Panc1 (cell line): ENCODE data around the gene ASB7. TPM values are rescaled to one million over a fixed set of nuclear protein-coding genes. Genes with fewer than 3 reads are reported as not detected.

Experiments used
- ATAC-seq: fragments of 200-7000 bp; cut with Tn5 transposase; 2 replicates; pipeline ENCODE4 v1.9.1; 2020; ENCODE audit warnings: mild to moderate bottlenecking, moderate library complexity
- BruUV-seq: library from RNA; stranded (reverse); fragments of 400-500 nt; replicated peaks from 2 replicates; lab custom pipeline; 2021; lab: Mats Ljungman, UMichigan
- CTCF ChIA-PET: fragments of 300-600 bp; sonication (Branson Sonifier 250); formaldehyde crosslinking; loops from one replicate; lab custom pipeline; 2022; ENCODE audit warnings: antibody characterized with exemption; lab: Charles Lee
- POLR2A ChIA-PET: fragments of 300-600 bp; sonication (Branson Sonifier 250); formaldehyde crosslinking; loops from one replicate; lab custom pipeline; 2022; ENCODE audit warnings: antibody characterized with exemption; lab: Charles Lee
- DNase-seq: peaks from one replicate; pipeline ENCODE4 v3.0.0-alpha.2; 2010; ENCODE audit warnings: low read depth, low spot score
- H3K27ac ChIP-seq: 2 replicates; pipeline ENCODE4 v1.5.1; 2011; ENCODE audit warnings: mild to moderate bottlenecking, low read length, inconsistent platforms
- H3K27me3 ChIP-seq: fragments of 200-500 bp; sonication (Bioruptor generic); 2 replicates; pipeline ENCODE4 v1.6.0; 2014; ENCODE audit warnings: low read length, inconsistent platforms; ENCODE audit not compliant: control insufficient read depth, insufficient read depth
- H3K36me3 ChIP-seq: fragments of 200-500 bp; sonication (Bioruptor generic); 2 replicates; pipeline ENCODE4 v1.5.1; 2014; ENCODE audit warnings: inconsistent platforms, mild to moderate bottlenecking, low read length, moderate library complexity; ENCODE audit not compliant: control insufficient read depth, insufficient read depth
- H3K4me1 ChIP-seq: 2 replicates; pipeline ENCODE4 v1.5.1; 2011; ENCODE audit warnings: inconsistent platforms, mild to moderate bottlenecking, low read length, moderate library complexity; ENCODE audit not compliant: control insufficient read depth, insufficient read depth
- H3K4me3 ChIP-seq, 2 experiments: 2 replicates each; pipeline ENCODE4 v1.5.1; 2011 to 2012; ENCODE audit warnings: low read depth in 2 of 2, low read length in 2 of 2, mild to moderate bottlenecking in 2 of 2, inconsistent platforms in 1 of 2, moderate library complexity in 1 of 2
- H3K9me3 ChIP-seq: fragments of 200-500 bp; sonication (Bioruptor generic); 2 replicates; pipeline ENCODE4 v1.5.1; 2014; ENCODE audit warnings: low read depth, mild to moderate bottlenecking, inconsistent platforms, low read length, moderate library complexity; ENCODE audit not compliant: control insufficient read depth, insufficient read depth
- CTCF ChIP-seq: fragments of 450-650 bp; IDR thresholded peaks from 2 replicates; pipeline ENCODE4 v1.5.1; 2017; ENCODE audit warnings: mild to moderate bottlenecking
- POLR2AphosphoS5 ChIP-seq: IDR thresholded peaks from 2 replicates; pipeline ENCODE4 v1.6.1; 2012; ENCODE audit warnings: mild to moderate bottlenecking, low read depth, low read length, moderate library complexity
- REST ChIP-seq, 2 experiments: IDR thresholded peaks; 2 replicates each; pipeline ENCODE4 v1.6.1; 2011 to 2012; ENCODE audit warnings: low read depth in 2 of 2, control low read depth in 1 of 2, low read length in 1 of 2, mild to moderate bottlenecking in 1 of 2, moderate library complexity in 1 of 2; ENCODE audit not compliant: insufficient read depth in 1 of 2
- SIN3A ChIP-seq: IDR thresholded peaks from 2 replicates; pipeline ENCODE4 v1.6.1; 2012; ENCODE audit warnings: low read depth, mild to moderate bottlenecking, low read length, moderate library complexity, borderline replicate concordance; ENCODE audit not compliant: insufficient read depth
- TCF7L2 ChIP-seq: IDR thresholded peaks from 2 replicates; pipeline ENCODE4 v1.6.1; 2011; ENCODE audit warnings: mild to moderate bottlenecking, low read depth, low read length, inconsistent platforms
- in situ Hi-C: cut with HindIII; loops from 2 replicates; pipeline ENCODE4 v1.10.0; 2016; ENCODE audit warnings: low sequenced_read_pairs, low pct_unique_long_range_greater_than_20kb
- intact Hi-C: fragments of 100-400 bp; cut with micrococcal nuclease; formaldehyde crosslinking; loops from one replicate; pipeline ENCODE4 v1.10.0; 2022; ENCODE audit not compliant: unreplicated experiment
- total RNA-seq: library from RNA; stranded (reverse); gene quantifications from one replicate; pipeline ENCODE4 v1.2.1, GENCODE V29; 2021; ENCODE audit not compliant: unreplicated experiment

The ASB7 gene
- total RNA-seq, 1 experiment from 2014 or later: 18.1 TPM

DNA sequence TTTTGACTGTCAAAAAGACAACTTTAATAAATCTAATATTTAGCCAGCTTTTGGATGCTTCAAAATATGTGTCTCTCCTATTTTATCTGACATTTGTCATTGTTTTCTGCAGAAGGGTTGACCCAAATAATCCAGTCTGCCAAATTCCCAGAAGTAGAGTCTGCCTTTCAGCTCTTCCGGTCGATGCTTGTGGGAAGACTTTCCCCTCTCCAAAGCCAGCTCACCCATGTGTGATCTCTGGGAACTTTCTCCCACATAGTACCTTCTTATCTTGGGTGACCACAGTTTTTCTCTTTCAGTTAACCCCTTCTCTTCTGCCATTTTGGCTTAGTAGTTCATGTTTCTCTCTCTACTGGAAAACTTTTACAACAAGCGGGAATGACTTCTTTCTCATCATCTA lies 94.1 kb downstream of the ASB7 start:
- intact Hi-C loops: no loop called here

More for the DNA sequence above, 94.1 kb downstream of the ASB7 start:
- ATAC-seq: no peak
- ChIA-PET CTCF (no interaction called here), POLR2A (no interaction called here)
- Histone ChIP-seq H3K36me3 (no peaks in the 10 kb centered on the region), H3K4me1 (no peaks in the 10 kb centered on the region), H3K9me3 (no peaks in the 10 kb centered on the region), H3K4me3 (no peak overlapping the region), H3K27ac (no peak overlapping the region), H3K27me3 (no peaks in the 10 kb centered on the region)
- TF ChIP-seq TCF7L2 (no peak), SIN3A (no peak), POLR2AphosphoS5 (no peak), REST (IDR thresholded peaks at IDR 0.05; ENCODE audit: insufficient read depth in 1 of 2, low read depth in 2 of 2, low read length in 1 of 2) (no peak), CTCF (no peak)
- in situ Hi-C loops: no loop called here
- no peak for DNase-seq
- BruUV-seq: no TSS peak

Other genes with a start within 250 kb of the ASB7 start
- gene CERS3, start 73.6 kb upstream of the ASB7 start, total RNA-seq: not detected
- 13.6 TPM for gene LINS1, start 405 bp upstream of the ASB7 start, total RNA-seq